GM12864 (cell line): ENCODE measurements around the gene POLR1H.
"Not testable (repeated sequence)": the region's sequence is repeated elsewhere in the genome, so short reads cannot be mapped to it uniquely, and the experiment has no call there.

ENCODE experiments used
- DNase-seq: peaks from one replicate; pipeline ENCODE4 v3.0.0-alpha.2; 2011; ENCODE audit warnings: low read depth
- H3K4me3 ChIP-seq: 2 replicates; pipeline ENCODE4 v1.5.1; 2011; ENCODE audit warnings: mild to moderate bottlenecking, low read depth, low read length, control low read depth
- CTCF ChIP-seq: IDR thresholded peaks from 2 replicates; pipeline ENCODE4 v1.5.1; 2011; ENCODE audit warnings: low read depth, mild to moderate bottlenecking, moderate library complexity, low read length, control low read depth, inconsistent platforms; ENCODE audit errors: missing control alignments

Gene POLR1H

GRCh38 chr6:30029588-30029987 is 31.5 kb upstream of the POLR1H start:
- no peak overlapping the region for H3K4me3 ChIP-seq
- DNase-seq = no peak
- TF ChIP-seq CTCF = no peak

DNA sequence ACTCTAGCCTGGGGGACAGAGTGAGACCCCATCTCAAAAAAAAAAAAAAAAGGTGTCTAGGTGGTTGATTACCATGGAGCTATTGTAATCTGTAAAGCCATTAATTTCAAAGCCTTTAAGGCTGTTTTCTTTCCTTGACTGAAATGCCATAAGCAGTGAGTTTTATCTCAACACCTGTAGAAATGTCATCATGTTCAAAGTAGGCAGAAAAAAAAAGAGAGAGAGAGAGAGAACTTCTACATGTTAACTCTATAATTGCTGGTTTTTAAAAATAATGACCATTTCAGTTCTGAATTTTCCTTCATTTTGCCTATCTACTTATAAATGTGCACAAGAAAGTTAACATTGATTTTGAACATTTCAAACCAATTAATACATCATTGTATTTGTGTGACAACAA is 29.7 kb upstream of the POLR1H start:
- DNase-seq = no peak
- H3K4me3 ChIP-seq = no peak overlapping the region
- no peak for TF ChIP-seq CTCF

GRCh38 chr6:30033440-30033839 is 27.6 kb upstream of the POLR1H start:
- H3K4me3 ChIP-seq, DNase-seq: not testable (repeated sequence)

- DNase-seq = no peak
- H3K4me3 ChIP-seq = no peak overlapping the region
- TF ChIP-seq CTCF = no peak
Observed at GRCh38 chr6:30035784-30036183, 25.3 kb upstream of the POLR1H start.

- TF ChIP-seq CTCF = peak; percentile 76
- no peak for DNase-seq
- no peak overlapping the region for H3K4me3 ChIP-seq
Observed at GRCh38 chr6:30037182-30037788, 23.8 kb upstream of the POLR1H start.

DNA sequence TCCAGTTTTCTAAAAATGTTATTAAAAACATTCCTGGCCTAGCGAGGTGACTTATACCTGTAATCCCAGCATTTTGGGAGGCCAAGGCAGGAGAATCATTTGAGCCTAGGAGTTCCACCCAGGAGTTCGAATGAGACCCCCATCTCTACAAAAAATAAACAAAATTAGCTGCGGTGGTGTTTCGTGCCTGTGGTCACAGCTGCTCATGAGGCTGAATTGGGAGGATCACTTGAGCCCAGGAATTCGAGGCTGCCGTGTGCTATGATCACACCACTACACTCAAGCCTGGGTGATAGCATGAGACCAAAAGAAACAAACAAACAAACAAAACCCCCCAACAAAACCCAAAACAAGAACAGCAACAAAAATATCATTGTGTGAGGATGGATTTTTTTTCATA is 19.8 kb upstream of the POLR1H start:
- no peak for DNase-seq
- TF ChIP-seq CTCF = no peak
- H3K4me3 ChIP-seq = no peak overlapping the region

GRCh38 chr6:30041821-30042220 is 19.2 kb upstream of the POLR1H start:
- no peak for DNase-seq
- no peak for TF ChIP-seq CTCF
- H3K4me3 ChIP-seq = no peak overlapping the region
